ENCODE data around the gene CAMK4.

- TF ChIP-seq CTCF (IDR thresholded peaks at IDR 0.05; ENCODE audit: insufficient read depth, low read depth, low read length) (no peak), EZH2 (IDR thresholded peaks at IDR 0.05; ENCODE audit: insufficient read depth, low read length) (no peak)
These were observed 5.1 kb downstream of the CAMK4 start for GRCh38 chr5:111229221-111229835.
